HepG2 (cell line): ENCODE data around the gene DNAJB2.

ENCODE experiments used
- EZH2 ChIP-seq: conservative IDR thresholded peaks from 2 replicates; pipeline ENCODE4 v1.6.1; 2012; ENCODE audit warnings: mild to moderate bottlenecking, low read depth, low read length, moderate library complexity
- RORA ChIP-seq: sonication (generic); formaldehyde crosslinking; IDR thresholded peaks from 2 replicates; pipeline ENCODE4 v1.5.0; 2020; ENCODE audit warnings: mild to moderate bottlenecking, missing genetic modification reagents, moderate library complexity
- SMAD1 ChIP-seq: sonication (generic); formaldehyde crosslinking; IDR thresholded peaks from 2 replicates; pipeline ENCODE4 v1.4.0; 2020; ENCODE audit warnings: missing genetic modification reagents, low read depth, mild to moderate bottlenecking, borderline replicate concordance
- ZNF18 ChIP-seq: sonication (generic); formaldehyde crosslinking; IDR thresholded peaks from 2 replicates; pipeline ENCODE4 v1.8.0; 2022; ENCODE audit warnings: mild to moderate bottlenecking, missing genetic modification reagents; ENCODE audit not compliant: insufficient replicate concordance

GRCh38 chr2:219244789-219245147 lies 34.4 kb upstream of the DNAJB2 start:
- TF ChIP-seq RORA (CRISPR knock-in tag) (no peak), EZH2 (no peak), ZNF18 (CRISPR knock-in tag) (no peak), SMAD1 (CRISPR knock-in tag) (no peak)
